Measurements from ENCODE around the gene MYO1G.

Gene MYO1G

DNA sequence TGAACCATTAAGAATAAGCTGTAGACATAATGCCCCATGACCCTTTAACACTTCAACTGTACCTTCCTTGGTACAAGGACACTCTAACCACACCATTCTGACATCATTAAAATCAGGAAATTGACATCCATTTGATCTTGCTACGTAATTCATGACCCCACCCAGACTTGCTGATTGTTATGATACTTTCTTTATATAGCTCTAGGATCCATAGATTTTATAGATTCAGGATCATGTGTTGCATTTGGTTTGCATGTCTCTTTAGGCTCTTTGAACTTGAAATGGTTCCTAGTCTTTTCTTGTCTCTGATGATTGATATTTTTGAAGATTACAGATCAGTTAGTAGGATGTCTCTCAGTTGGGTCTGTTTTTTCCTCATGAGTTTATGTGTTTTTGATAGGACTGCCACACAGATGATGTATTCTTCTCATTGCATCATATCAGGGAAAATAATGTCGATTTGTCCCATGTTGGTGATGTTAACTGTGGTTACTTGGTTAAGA lies 34.7 kb upstream of the MYO1G start:
- no peaks in the 10 kb centered on the region for H3K36me3 ChIP-seq (ENCODE audit: control insufficient read depth, insufficient read depth, low read length)
- H3K4me1 ChIP-seq (ENCODE audit: control insufficient read depth, insufficient read depth, low read length): no peaks in the 10 kb centered on the region
- H3K9me3 ChIP-seq (ENCODE audit: control insufficient read depth, low read length): no peaks in the 10 kb centered on the region
- no peak overlapping the region for H3K4me3 ChIP-seq (ENCODE audit: low read length)
- H3K27me3 ChIP-seq (ENCODE audit: control insufficient read depth, insufficient read depth, low read length): no peaks in the 10 kb centered on the region
- no peak overlapping the region for H3K9ac ChIP-seq (ENCODE audit: low read length)

DNA sequence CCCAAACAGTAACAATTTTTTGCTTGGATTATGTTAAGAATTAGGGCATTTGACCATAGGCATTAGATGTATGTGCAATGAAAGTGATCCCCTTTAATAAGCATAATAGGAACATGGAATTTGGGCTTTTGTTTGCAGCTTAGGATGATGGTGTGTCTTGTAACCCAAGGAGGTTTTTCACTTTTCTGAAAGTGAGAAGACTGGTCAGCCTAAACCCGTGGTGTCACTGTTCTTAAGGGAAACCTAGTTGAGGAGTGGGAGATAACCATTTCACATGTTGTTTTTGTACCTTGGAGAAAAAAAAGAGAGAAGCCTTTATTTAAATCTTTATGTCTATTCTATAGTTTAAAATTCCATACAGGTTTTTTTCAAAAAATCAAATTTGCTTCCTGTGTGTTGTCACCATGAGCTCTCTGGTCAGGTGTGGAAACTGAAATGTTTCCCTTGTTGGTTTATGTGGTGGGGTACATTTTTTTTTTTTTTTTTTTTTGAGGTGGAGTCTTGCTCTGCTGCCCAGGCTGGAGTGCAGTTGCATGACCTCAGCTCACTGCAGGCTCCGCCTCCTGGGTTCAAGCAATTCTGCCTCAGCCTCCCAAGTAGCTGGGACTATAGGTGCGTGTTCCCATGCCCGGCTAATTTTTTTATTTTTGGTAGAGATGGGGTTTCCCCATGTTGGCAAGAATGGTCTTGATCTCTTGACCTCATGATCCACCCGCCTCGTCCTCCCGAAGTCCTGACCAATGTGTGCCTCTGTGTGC lies 28.9 kb upstream of the MYO1G start:
- no peaks in the 10 kb centered on the region for H3K9me3 ChIP-seq (ENCODE audit: control insufficient read depth, low read length)
- no peaks in the 10 kb centered on the region for H3K4me1 ChIP-seq (ENCODE audit: control insufficient read depth, insufficient read depth, low read length)
- no peaks in the 10 kb centered on the region for H3K36me3 ChIP-seq (ENCODE audit: control insufficient read depth, insufficient read depth, low read length)
- H3K4me3 ChIP-seq (ENCODE audit: low read length): no peak overlapping the region
- H3K27me3 ChIP-seq (ENCODE audit: control insufficient read depth, insufficient read depth, low read length): no peaks in the 10 kb centered on the region
- no peak overlapping the region for H3K9ac ChIP-seq (ENCODE audit: low read length)

DNA sequence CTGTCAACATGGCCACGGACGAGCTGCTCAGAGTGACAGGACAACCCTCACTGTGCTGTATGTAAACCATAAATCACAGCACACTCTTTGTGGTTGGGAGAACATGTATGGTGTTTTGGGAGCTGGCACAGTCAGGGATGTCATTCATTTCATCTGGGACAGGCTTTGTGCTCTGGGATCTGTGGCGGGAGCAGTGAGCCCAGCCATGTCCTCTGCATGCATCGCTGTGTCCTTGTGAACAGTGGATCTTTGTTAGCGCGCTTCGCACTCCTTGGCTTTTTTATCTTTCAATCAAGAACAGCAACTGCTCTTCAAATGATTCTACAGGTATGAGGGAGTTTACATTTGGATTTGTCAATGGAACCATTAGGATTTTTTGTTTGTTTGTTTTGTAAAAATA lies 28.3 kb upstream of the MYO1G start:
- H3K4me3 ChIP-seq (ENCODE audit: low read length): no peak overlapping the region
- H3K27me3 ChIP-seq (ENCODE audit: control insufficient read depth, insufficient read depth, low read length): no peaks in the 10 kb centered on the region
- H3K36me3 ChIP-seq (ENCODE audit: control insufficient read depth, insufficient read depth, low read length): no peaks in the 10 kb centered on the region
- H3K9ac ChIP-seq (ENCODE audit: low read length): no peak overlapping the region
- H3K9me3 ChIP-seq (ENCODE audit: control insufficient read depth, low read length): no peaks in the 10 kb centered on the region
- H3K4me1 ChIP-seq (ENCODE audit: control insufficient read depth, insufficient read depth, low read length): no peaks in the 10 kb centered on the region

GRCh38 chr7:45003789-45004188 lies 25.0 kb upstream of the MYO1G start:
- Histone ChIP-seq H3K9me3 (ENCODE audit: control insufficient read depth, low read length) (no peaks in the 10 kb centered on the region), H3K36me3 (ENCODE audit: control insufficient read depth, insufficient read depth, low read length) (no peaks in the 10 kb centered on the region), H3K27me3 (ENCODE audit: control insufficient read depth, insufficient read depth, low read length) (no peaks in the 10 kb centered on the region), H3K4me3 (ENCODE audit: low read length) (no peak overlapping the region), H3K9ac (ENCODE audit: low read length) (no peak overlapping the region), H3K4me1 (ENCODE audit: control insufficient read depth, insufficient read depth, low read length) (peaks cover 9% of the 10 kb centered on the region)

DNA sequence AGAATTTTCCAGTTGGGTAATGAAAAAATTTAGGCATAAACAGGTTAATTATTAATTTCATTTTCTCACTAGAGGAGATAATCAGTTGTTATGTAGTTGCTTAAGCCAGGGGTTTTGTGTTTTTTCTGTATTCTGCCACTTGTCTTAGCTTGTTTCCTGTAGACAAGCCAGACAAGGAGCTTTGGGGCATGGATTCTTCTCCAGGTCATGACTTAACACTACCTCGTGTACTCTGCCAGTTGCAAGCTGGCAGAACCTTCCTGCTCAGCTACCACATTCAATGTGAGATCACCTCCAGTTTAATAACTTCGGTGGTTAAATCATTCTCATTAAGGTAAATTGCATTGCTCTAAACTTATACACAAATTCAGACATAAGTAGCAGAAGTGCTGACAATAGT lies 23.0 kb upstream of the MYO1G start:
- Histone ChIP-seq H3K9ac (ENCODE audit: low read length) (peak overlapping the region; percentile 24), H3K4me3 (ENCODE audit: low read length) (no peak overlapping the region), H3K27me3 (ENCODE audit: control insufficient read depth, insufficient read depth, low read length) (no peaks in the 10 kb centered on the region), H3K9me3 (ENCODE audit: control insufficient read depth, low read length) (no peaks in the 10 kb centered on the region), H3K36me3 (ENCODE audit: control insufficient read depth, insufficient read depth, low read length) (no peaks in the 10 kb centered on the region), H3K4me1 (ENCODE audit: control insufficient read depth, insufficient read depth, low read length) (peaks cover 9% of the 10 kb centered on the region)

- Histone ChIP-seq H3K4me1 (ENCODE audit: control insufficient read depth, insufficient read depth, low read length) (peaks cover 9% of the 10 kb centered on the region), H3K27me3 (ENCODE audit: control insufficient read depth, insufficient read depth, low read length) (no peaks in the 10 kb centered on the region), H3K9me3 (ENCODE audit: control insufficient read depth, low read length) (no peaks in the 10 kb centered on the region), H3K4me3 (ENCODE audit: low read length) (peak overlapping the region; percentile 42), H3K36me3 (ENCODE audit: control insufficient read depth, insufficient read depth, low read length) (no peaks in the 10 kb centered on the region), H3K9ac (ENCODE audit: low read length) (peak overlapping the region; percentile 70)
Observed at GRCh38 chr7:45001138-45001694, 22.4 kb upstream of the MYO1G start.

GRCh38 chr7:45000093-45001032 lies 21.5 kb upstream of the MYO1G start, which contains the start of gene CCM2:
Gene CCM2, plus strand, starts transcription at chr7:45000201. Its CDS starts 133 bp downstream, at chr7:45000334.
- H3K4me1 ChIP-seq (ENCODE audit: control insufficient read depth, insufficient read depth, low read length): peaks cover 9% of the 10 kb centered on the region
- H3K4me3 ChIP-seq (ENCODE audit: low read length): peak within 1 kb of the TSS; percentile 42
- no peaks in the 10 kb centered on the region for H3K27me3 ChIP-seq (ENCODE audit: control insufficient read depth, insufficient read depth, low read length)
- no peaks in the 10 kb centered on the region for H3K9me3 ChIP-seq (ENCODE audit: control insufficient read depth, low read length)
- peak within 1 kb of the TSS; percentile 70 for H3K9ac ChIP-seq (ENCODE audit: low read length)
- no peaks in the 10 kb centered on the region for H3K36me3 ChIP-seq (ENCODE audit: control insufficient read depth, insufficient read depth, low read length)

GRCh38 chr7:44999245-45000092 lies 20.7 kb upstream of the MYO1G start:
- H3K27me3 ChIP-seq (ENCODE audit: control insufficient read depth, insufficient read depth, low read length): no peaks in the 10 kb centered on the region
- no peaks in the 10 kb centered on the region for H3K36me3 ChIP-seq (ENCODE audit: control insufficient read depth, insufficient read depth, low read length)
- peak overlapping the region; percentile 54 for H3K9ac ChIP-seq (ENCODE audit: low read length)
- H3K4me1 ChIP-seq (ENCODE audit: control insufficient read depth, insufficient read depth, low read length): peaks cover 9% of the 10 kb centered on the region
- no peaks in the 10 kb centered on the region for H3K9me3 ChIP-seq (ENCODE audit: control insufficient read depth, low read length)
- peak overlapping the region; percentile 11 for H3K4me3 ChIP-seq (ENCODE audit: low read length)

GRCh38 chr7:44998153-44998871 lies 19.5 kb upstream of the MYO1G start:
- Histone ChIP-seq H3K4me1 (ENCODE audit: control insufficient read depth, insufficient read depth, low read length) (peaks cover 9% of the 10 kb centered on the region), H3K4me3 (ENCODE audit: low read length) (no peak overlapping the region), H3K36me3 (ENCODE audit: control insufficient read depth, insufficient read depth, low read length) (no peaks in the 10 kb centered on the region), H3K27me3 (ENCODE audit: control insufficient read depth, insufficient read depth, low read length) (no peaks in the 10 kb centered on the region), H3K9me3 (ENCODE audit: control insufficient read depth, low read length) (no peaks in the 10 kb centered on the region), H3K9ac (ENCODE audit: low read length) (no peak overlapping the region)

DNA sequence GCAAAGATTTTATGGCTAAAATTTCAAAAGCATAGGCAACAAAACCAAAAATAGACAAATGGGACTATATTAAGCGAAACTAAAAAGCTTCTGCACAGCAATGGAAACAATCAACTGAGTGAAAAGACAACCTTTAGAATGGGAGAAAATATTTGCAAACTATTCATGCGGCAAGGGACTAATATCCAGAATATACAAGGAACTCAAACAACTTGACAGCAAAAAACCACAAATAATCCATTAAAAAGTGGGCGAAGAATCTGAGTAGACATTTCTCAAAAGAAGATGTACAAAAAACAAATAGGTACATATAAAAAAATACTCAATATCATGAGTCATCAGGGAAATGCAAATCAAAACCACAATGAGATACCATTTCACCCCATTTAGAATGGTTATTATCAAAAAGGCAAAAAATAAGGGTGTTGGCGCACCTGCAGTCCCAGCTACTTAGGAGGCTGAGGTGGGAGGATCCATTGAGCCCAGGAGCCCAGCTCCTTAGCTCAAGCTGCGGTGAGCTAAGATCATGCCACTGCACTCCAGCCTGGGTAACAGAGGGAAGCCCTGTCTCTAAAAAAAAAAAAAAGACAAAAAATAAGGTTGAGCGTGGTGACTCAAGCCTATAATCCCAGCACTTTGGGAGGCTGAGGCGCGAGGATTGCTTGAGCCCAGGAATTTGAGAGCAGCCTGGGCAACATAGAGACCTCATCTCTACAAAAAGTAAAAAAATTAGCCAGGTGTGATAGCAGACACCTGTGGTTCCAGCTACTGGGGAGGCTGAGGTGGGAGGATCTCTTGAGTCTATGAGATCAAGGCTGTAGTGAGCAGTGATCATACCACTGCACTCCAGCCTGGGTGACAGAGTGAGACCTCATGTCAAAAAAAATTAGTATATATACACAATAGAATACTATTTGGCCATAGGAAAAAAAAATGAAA lies 17.0 kb upstream of the MYO1G start:
- H3K27me3 ChIP-seq (ENCODE audit: control insufficient read depth, insufficient read depth, low read length): no peaks in the 10 kb centered on the region
- no peaks in the 10 kb centered on the region for H3K9me3 ChIP-seq (ENCODE audit: control insufficient read depth, low read length)
- H3K4me3 ChIP-seq (ENCODE audit: low read length): no peak overlapping the region
- H3K4me1 ChIP-seq (ENCODE audit: control insufficient read depth, insufficient read depth, low read length): no peaks in the 10 kb centered on the region
- no peak overlapping the region for H3K9ac ChIP-seq (ENCODE audit: low read length)
- no peaks in the 10 kb centered on the region for H3K36me3 ChIP-seq (ENCODE audit: control insufficient read depth, insufficient read depth, low read length)

Data from mucosa of stomach (tissue), 1 donor.